Measurements from ENCODE around the gene THSD4. TPM values are rescaled to one million over a fixed set of nuclear protein-coding genes. Genes with fewer than 3 reads are reported as not detected.

Gene THSD4
- total RNA-seq, 1 experiment from 2014 or later: 65.4 TPM

DNA sequence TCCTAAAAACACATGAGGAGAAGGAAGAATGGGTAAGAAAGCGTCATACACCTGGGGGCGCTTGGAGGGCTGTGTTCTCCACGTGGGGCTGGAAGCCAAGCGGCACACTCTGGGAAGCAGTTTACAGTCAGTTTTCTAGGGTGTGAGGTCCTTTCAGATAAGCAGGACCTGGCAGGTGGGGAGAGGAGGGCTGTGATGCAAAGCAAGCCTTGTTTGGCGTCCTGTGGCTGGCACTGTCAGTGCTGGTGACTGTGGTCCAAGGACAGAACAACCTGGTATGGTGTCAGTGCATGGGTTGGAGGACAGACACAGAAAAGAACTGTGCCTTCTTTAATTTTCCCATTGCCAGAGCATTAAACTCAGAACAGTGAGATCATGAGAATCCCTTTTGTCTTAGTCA, 434.4 kb downstream of the THSD4 start:
- no TSS peak for BruUV-seq (replicated peaks)
- H3K4me3 ChIP-seq (ENCODE audit: low read depth in 2 of 2, low read length in 2 of 2): no peak overlapping the region
- no peak for TF ChIP-seq SIN3A (IDR thresholded peaks at IDR 0.05; ENCODE audit: borderline replicate concordance, insufficient read depth, low read depth, low read length)
- TF ChIP-seq, protein P1, sequence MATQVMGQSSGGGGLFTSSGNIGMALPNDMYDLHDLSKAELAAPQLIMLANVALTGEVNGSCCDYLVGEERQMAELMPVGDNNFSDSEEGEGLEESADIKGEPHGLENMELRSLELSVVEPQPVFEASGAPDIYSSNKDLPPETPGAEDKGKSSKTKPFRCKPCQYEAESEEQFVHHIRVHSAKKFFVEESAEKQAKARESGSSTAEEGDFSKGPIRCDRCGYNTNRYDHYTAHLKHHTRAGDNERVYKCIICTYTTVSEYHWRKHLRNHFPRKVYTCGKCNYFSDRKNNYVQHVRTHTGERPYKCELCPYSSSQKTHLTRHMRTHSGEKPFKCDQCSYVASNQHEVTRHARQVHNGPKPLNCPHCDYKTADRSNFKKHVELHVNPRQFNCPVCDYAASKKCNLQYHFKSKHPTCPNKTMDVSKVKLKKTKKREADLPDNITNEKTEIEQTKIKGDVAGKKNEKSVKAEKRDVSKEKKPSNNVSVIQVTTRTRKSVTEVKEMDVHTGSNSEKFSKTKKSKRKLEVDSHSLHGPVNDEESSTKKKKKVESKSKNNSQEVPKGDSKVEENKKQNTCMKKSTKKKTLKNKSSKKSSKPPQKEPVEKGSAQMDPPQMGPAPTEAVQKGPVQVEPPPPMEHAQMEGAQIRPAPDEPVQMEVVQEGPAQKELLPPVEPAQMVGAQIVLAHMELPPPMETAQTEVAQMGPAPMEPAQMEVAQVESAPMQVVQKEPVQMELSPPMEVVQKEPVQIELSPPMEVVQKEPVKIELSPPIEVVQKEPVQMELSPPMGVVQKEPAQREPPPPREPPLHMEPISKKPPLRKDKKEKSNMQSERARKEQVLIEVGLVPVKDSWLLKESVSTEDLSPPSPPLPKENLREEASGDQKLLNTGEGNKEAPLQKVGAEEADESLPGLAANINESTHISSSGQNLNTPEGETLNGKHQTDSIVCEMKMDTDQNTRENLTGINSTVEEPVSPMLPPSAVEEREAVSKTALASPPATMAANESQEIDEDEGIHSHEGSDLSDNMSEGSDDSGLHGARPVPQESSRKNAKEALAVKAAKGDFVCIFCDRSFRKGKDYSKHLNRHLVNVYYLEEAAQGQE (IDR thresholded peaks at IDR 0.05; ENCODE audit: insufficient read depth in 1 of 2, low read depth in 2 of 2, low read length in 1 of 2): no peak
- TF ChIP-seq, protein P2, sequence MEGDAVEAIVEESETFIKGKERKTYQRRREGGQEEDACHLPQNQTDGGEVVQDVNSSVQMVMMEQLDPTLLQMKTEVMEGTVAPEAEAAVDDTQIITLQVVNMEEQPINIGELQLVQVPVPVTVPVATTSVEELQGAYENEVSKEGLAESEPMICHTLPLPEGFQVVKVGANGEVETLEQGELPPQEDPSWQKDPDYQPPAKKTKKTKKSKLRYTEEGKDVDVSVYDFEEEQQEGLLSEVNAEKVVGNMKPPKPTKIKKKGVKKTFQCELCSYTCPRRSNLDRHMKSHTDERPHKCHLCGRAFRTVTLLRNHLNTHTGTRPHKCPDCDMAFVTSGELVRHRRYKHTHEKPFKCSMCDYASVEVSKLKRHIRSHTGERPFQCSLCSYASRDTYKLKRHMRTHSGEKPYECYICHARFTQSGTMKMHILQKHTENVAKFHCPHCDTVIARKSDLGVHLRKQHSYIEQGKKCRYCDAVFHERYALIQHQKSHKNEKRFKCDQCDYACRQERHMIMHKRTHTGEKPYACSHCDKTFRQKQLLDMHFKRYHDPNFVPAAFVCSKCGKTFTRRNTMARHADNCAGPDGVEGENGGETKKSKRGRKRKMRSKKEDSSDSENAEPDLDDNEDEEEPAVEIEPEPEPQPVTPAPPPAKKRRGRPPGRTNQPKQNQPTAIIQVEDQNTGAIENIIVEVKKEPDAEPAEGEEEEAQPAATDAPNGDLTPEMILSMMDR (IDR thresholded peaks at IDR 0.05): no peak
- TF ChIP-seq POLR2AphosphoS5 (IDR thresholded peaks at IDR 0.05; ENCODE audit: low read depth, low read length): no peak
- no peak for TF ChIP-seq TCF7L2 (IDR thresholded peaks at IDR 0.05; ENCODE audit: low read depth, low read length)
- H3K36me3 ChIP-seq (ENCODE audit: control insufficient read depth, insufficient read depth, low read length): no peaks in the 10 kb centered on the region
- no peak for ATAC-seq
- CTCF ChIA-PET: no interaction called here
- no peak overlapping the region for H3K27ac ChIP-seq (ENCODE audit: low read length)
- no peaks in the 10 kb centered on the region for H3K9me3 ChIP-seq (ENCODE audit: control insufficient read depth, insufficient read depth, low read depth, low read length)
- no peak for DNase-seq (ENCODE audit: low read depth, low spot score)
- H3K27me3 ChIP-seq (ENCODE audit: control insufficient read depth, insufficient read depth, low read length): no peaks in the 10 kb centered on the region
- POLR2A ChIA-PET: no interaction called here
- no peaks in the 10 kb centered on the region for H3K4me1 ChIP-seq (ENCODE audit: control insufficient read depth, insufficient read depth, low read length)
- intact Hi-C loops (cut with micrococcal nuclease; ENCODE audit: unreplicated experiment) (no loop called here), in situ Hi-C loops (cut with HindIII; ENCODE audit: low pct_unique_long_range_greater_than_20kb, low sequenced_read_pairs) (no loop called here)

DNA sequence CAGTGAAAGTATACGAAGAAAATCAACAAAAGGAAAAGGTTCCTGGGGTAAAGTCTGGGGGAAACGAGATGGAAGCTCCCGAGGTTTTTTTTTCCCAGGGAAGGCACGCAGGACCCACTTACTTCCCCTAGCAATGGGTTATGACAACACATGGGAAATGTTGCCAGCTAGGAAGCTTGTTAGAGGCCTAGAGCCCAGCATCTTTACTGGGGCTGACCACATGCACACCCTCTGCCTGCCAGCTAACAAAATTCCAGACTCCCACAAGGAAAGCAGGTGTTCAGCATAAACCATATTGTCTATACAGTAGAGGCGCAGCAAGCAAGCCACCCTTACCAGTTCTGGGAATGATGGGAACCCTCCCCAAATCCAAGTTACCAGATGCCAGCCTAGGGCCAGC, 436.3 kb downstream of the THSD4 start:
- CTCF ChIA-PET: no interaction called here
- intact Hi-C loops (cut with micrococcal nuclease; ENCODE audit: unreplicated experiment) (no loop called here), in situ Hi-C loops (cut with HindIII; ENCODE audit: low pct_unique_long_range_greater_than_20kb, low sequenced_read_pairs) (no loop called here)
- BruUV-seq (replicated peaks): no TSS peak
- TF ChIP-seq, protein P2 (IDR thresholded peaks at IDR 0.05): no peak
- TF ChIP-seq SIN3A (IDR thresholded peaks at IDR 0.05; ENCODE audit: borderline replicate concordance, insufficient read depth, low read depth, low read length): no peak
- TF ChIP-seq POLR2AphosphoS5 (IDR thresholded peaks at IDR 0.05; ENCODE audit: low read depth, low read length): no peak
- TF ChIP-seq, protein P1 (IDR thresholded peaks at IDR 0.05; ENCODE audit: insufficient read depth in 1 of 2, low read depth in 2 of 2, low read length in 1 of 2): no peak
- TF ChIP-seq TCF7L2 (IDR thresholded peaks at IDR 0.05; ENCODE audit: low read depth, low read length): no peak
- POLR2A ChIA-PET: no interaction called here
- Histone ChIP-seq H3K27me3 (ENCODE audit: control insufficient read depth, insufficient read depth, low read length) (no peaks in the 10 kb centered on the region), H3K4me3 (ENCODE audit: low read depth in 2 of 2, low read length in 2 of 2) (no peak overlapping the region), H3K9me3 (ENCODE audit: control insufficient read depth, insufficient read depth, low read depth, low read length) (no peaks in the 10 kb centered on the region), H3K4me1 (ENCODE audit: control insufficient read depth, insufficient read depth, low read length) (no peaks in the 10 kb centered on the region), H3K27ac (ENCODE audit: low read length) (no peak overlapping the region), H3K36me3 (ENCODE audit: control insufficient read depth, insufficient read depth, low read length) (no peaks in the 10 kb centered on the region)
- DNase-seq (ENCODE audit: low read depth, low spot score): no peak
- no peak for ATAC-seq
